Stimulated activated CD4-positive, alpha-beta T cell treated with anti-CD3 and anti-CD28 coated beads, Interleukin-15, amount 100 ng/mL, for 48 hours (primary cell): ENCODE measurements around the gene MAP1LC3B.
"Not testable (repeated sequence)": the region's sequence is repeated elsewhere in the genome, so short reads cannot be mapped to it uniquely, and the experiment has no call there.

Source experiments
- DNase-seq, 2 donors: peaks; one replicate each; pipeline ENCODE4 v3.0.0-alpha.2; 2020; ENCODE audit warnings: low read depth in 2 of 2

MAP1LC3B gene

DNA sequence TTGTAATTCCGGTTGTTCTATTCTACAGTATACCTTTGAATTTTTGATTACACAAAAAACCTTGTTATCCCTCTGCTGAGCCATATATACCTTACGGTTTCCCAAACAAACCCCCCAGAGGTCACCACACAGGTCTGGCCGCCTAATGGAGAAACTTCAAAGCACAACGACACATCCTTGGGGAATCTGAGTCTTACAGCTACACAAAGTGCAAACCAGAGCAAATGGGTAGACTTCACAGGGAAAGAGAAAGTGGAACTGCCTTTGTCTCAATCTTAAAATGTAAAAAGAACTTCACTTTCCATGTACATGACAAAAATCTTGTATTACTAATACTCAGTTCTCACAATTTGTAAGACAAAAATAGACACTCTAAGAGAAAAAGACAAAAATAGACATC lies 11.3 kb upstream of the MAP1LC3B start:
- DNase-seq: no peak

DNA sequence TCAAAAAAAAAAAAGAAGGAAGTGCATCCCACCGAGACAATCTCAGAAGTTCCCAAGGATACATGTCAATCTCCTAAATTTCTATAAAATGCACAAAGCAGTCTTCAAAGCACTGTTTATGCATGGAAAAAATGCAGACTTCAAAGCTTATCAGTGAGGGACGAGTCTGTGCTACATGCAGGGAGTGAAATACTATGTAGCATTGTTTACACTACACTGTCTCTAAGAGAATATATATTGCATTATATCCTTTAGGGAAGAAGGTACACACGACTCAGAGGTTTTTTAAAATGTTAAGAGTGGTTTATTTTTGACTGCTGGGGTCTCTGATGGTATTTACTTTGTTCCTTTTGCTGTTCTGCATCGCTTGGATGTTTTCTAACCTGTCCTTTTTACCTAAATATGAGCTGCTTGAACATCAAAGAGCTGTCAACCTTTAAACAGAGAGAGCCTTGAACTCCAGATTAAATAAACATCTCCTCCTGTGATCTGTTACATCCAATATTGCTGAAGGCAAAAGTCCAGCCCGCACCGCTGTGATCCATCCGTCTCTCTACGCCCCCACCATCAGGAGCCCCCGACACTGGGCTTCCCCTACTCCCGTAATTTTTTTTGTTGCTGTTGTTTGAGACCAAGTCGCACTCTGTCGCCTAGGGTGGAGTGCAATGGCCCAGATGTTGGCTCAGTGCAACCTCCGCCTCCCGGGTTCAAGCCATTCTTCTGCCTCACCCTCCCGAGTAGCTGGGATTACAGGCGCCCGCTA lies 9.9 kb upstream of the MAP1LC3B start:
- no peak for DNase-seq

DNA sequence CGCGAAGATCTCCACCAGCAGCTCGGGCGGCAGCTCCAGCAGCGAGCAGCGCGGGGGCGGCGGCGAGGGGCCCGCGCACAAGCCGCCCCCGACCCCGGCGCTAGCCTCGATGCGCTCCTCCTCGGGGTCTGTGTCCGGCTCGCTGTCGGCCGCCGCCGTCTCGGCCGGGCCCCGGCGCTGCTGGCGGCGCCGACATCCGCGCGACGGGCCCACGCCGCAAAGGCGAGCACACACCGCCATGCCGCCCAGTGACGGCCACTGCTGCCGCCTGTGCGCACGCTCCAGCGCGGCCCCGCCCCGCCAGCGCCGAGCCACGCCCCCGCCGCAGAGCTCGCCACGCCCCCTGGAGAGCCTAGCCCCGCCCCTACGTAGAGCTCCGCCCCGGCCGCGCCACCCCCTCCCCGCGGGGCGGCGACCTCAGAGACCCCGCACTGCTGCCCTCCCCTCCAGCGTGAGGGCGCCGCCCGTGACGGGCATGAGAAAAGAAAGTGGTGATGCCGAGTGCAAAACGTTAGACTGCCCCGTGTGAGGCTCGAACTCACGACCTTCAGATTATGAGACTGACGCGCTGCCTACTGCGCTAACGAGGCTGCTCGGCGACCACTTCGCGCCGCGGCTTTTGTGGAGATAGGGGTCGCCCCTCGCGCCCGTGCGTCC lies 8.5 kb upstream of the MAP1LC3B start, which contains the start of gene FBXO31:
Gene FBXO31 (minus strand): TSS at position 272 of the 657 bp plus-strand sequence. CDS start 32 bp downstream, at position 240.
- DNase-seq: peak; percentile 86 to 88

DNA sequence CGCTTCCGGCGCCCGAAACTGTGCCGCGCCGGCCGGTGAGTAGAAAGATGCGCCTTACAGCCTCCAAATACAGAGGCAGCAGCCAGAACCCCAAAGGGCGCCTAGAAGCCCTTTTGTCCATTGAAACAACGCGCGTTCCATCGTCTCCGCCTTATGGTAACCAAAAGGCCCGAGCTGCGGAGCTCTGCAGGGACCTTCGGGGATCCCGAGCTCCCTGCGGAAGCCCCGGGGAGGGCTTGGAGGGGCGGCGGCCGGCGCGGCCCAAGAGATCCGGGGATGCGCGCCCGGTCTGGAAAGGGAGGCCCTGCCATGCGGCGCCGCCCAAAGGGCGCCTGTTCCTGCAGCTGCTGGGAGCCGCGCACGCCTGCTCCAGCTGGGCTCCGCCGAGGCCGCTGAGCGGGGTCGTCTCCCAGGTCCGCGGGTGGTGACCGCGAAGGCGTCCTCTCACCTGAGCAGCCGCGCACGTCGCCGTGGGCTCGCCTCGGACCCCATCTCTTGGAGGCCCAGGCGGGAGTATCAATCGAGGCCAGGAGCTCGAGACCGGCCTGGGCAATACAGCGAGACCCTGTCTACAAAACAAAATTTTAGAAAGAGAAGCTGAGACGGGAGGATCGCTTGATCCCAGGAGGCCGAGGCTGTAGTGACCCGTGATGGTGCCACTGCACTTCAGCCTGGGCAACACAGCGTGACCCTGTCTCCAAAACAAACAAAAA lies 7.8 kb upstream of the MAP1LC3B start:
- peak in 1 of 2 donors; percentile 33 for DNase-seq

GRCh38 chr16:87384875-87385167 lies 7.3 kb upstream of the MAP1LC3B start:
- not testable (repeated sequence) for DNase-seq

DNA sequence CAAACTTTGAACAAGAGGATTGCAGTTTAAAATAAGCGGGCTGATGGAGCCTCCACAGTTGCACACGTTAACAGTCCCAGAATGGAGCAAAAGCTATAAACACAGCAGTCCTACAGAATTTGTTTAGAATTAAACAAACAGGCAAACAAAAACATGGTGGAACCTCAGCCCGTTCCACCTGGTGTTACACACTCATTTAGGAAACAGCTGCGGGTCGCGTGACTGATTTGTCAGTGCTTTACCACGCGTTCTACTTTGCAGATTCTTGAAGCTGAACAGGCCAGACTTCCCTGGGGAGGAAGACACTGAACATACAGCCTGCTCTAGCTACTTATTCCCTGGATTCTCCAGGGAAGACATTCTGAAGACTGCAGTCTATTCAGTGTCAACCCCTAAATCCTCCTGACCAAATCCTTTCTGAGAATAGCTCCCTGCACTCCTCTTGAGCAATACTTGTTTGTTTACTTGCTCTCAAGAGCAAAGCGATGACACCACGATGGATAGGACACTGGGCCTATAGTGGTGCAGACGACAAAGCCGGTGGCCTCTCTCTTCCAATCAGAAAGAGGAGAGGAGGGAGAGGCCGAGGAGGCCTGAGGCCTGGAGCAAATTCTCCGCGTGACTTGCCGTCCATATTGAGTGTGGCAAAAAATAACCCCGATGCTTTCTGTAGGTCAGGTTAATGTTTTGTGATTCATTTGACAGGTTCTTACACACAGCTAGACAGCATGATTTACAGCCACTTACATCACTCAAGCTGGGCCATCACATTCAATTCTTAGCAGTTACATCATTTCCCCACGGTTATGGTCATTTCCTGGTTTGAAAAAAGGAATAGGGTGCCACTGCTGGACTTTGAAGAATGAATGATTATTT lies 4.0 kb upstream of the MAP1LC3B start:
- peak; percentile 81 to 83 for DNase-seq

DNA sequence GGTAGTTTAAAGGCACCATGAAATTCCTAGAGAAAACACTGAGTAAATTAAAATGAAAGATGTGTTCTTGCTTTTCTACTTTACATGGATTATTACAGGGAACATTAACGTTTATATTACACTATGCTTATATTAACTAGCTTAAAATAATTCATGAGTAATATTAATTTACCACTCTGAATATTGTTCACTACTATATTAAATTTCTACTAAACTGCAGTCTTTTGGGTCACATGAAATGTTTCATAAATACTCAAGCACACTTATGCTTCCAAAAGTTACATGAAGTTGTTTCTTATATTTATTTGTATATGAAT lies 3.4 kb upstream of the MAP1LC3B start:
- DNase-seq: no peak

- no peak for DNase-seq
These were observed 2.9 kb upstream of the MAP1LC3B start for GRCh38 chr16:87389245-87389644.

- DNase-seq: not testable (repeated sequence)
These were observed 2.2 kb upstream of the MAP1LC3B start for GRCh38 chr16:87389914-87390313.

- DNase-seq: no peak
These were observed 1.4 kb upstream of the MAP1LC3B start for GRCh38 chr16:87390641-87391323.

GRCh38 chr16:87391324-87391949 lies 699 bp upstream of the MAP1LC3B start:
- DNase-seq: no peak

- DNase-seq: peak in 1 of 2 donors; percentile 33
These were observed 914 bp downstream of the MAP1LC3B start for GRCh38 chr16:87392821-87393679.

GRCh38 chr16:87393680-87394055 lies 1.5 kb downstream of the MAP1LC3B start:
- DNase-seq: no peak

DNA sequence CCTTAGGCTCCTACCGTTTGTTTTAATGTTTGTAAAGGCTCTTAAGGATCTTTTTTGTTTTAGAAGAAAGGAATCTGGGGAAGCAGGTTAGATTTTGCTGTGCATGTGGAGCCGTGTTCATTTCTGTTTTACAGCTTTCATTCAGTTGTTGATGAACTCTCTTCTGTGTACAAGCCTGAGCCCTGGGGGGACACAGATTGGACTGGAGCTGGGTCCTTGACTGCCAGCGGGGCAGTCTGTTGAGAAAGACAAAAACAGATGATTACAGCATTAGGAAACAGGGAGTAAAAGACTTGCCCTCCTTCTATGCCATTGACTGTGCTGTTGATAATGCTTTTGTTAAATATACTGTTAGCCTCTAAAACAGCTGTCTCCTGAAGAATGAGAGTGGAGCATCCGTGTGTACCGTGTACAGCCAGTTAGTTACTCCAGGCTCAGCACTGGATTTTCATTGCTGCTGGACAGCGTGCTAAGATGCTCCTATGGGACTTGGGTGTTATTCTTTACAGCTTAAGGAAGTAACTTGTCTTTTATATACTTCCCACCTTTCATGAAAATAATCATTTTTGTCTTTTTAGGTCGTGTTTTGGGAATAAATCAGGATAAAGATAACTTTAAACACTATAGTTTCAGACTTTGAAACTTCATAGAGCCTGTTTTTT lies 3.2 kb downstream of the MAP1LC3B start:
- no peak for DNase-seq

GRCh38 chr16:87404764-87405625 lies 12.9 kb downstream of the MAP1LC3B start:
- no peak for DNase-seq

- no peak for DNase-seq
These were observed 14.5 kb downstream of the MAP1LC3B start for GRCh38 chr16:87406495-87407088.

- DNase-seq: no peak
These were observed 15.5 kb downstream of the MAP1LC3B start for GRCh38 chr16:87407511-87408112.

GRCh38 chr16:87409153-87409552 lies 17.0 kb downstream of the MAP1LC3B start:
- no peak for DNase-seq
